Tibial nerve (tissue), 4 donors: ENCODE data around the gene TXNIP. TPM values are rescaled to one million over a fixed set of nuclear protein-coding genes. Genes with fewer than 3 reads are reported as not detected.
A peak's percentile ranks its signal among the peaks of the same experiment; 100 is the strongest.

Source experiments
- DNase-seq, 2 donors: peaks; one replicate each; pipeline ENCODE4 v3.0.0-alpha.2; 2019; ENCODE audit warnings: low spot score in 2 of 2
- H3K27ac ChIP-seq, 4 donors: fragments of 200-600 bp; sonication (generic) in 3 of 4; one replicate each; pipeline ENCODE4 v1.5.1; 2017 to 2019; ENCODE audit warnings: mild to moderate bottlenecking in 1 of 4
- H3K27me3 ChIP-seq, 2 donors: fragments of 200-600 bp; sonication (generic) in 1 of 2; one replicate each; pipeline versions ENCODE4 v1.5.1 to v1.6.0; 2017 to 2019
- H3K36me3 ChIP-seq, 3 donors: fragments of 200-600 bp; sonication (generic); one replicate each; pipeline ENCODE4 v1.5.1; 2018 to 2019
- H3K4me1 ChIP-seq, 4 donors: fragments of 200-600 bp; sonication (generic) in 3 of 4; one replicate each; pipeline ENCODE4 v1.5.1; 2017 to 2019
- H3K4me3 ChIP-seq, 4 donors: fragments of 200-600 bp; sonication (generic) in 3 of 4; one replicate each; pipeline ENCODE4 v1.5.1; 2017 to 2019; ENCODE audit warnings: mild to moderate bottlenecking in 1 of 4, moderate library complexity in 1 of 4
- H3K9me3 ChIP-seq, 4 donors: fragments of 200-600 bp; sonication (generic) in 3 of 4; one replicate each; pipeline ENCODE4 v1.5.1; 2017 to 2019
- EP300 ChIP-seq, 2 donors: sonication (generic); formaldehyde crosslinking; IDR thresholded peaks; one replicate each; pipeline ENCODE4 v1.6.1; 2017; ENCODE audit warnings: antibody characterized with exemption in 2 of 2, mild to moderate bottlenecking in 1 of 2
- POLR2A ChIP-seq, 2 donors: fragments of 450-650 bp; IDR thresholded peaks; one replicate each; pipeline ENCODE4 v1.6.1; 2017; ENCODE audit warnings: antibody characterized with exemption in 2 of 2, mild to moderate bottlenecking in 2 of 2, moderate library complexity in 2 of 2
- WGBS, 2 donors: methylation state at CpG; one replicate each; pipeline ENCODE4 v1.1.5; 2018; 5-methylcytosine and 5-hydroxymethylcytosine counted together
- total RNA-seq, 4 donors: library from RNA; depleted of rRNA; stranded (reverse); fragments of >200 nt; gene quantifications; one replicate each; pipeline ENCODE4 v1.1.0, GENCODE V29; 2016
- TF ChIP-seq, protein P1 (sequence below), 5 experiments: fragments of 200-600 bp in 3 of 5; fragments of 450-650 bp in 2 of 5; sonication (generic) in 3 of 5; IDR thresholded peaks; one replicate each; pipeline ENCODE4 v1.5.1; 2016 to 2019; ENCODE audit warnings: antibody characterized with exemption in 5 of 5, mild to moderate bottlenecking in 3 of 5, moderate library complexity in 2 of 5

The TXNIP gene
- total RNA-seq, 4 donors from 2014 or later = 1,863 to 2,525 (median 2,185) TPM

DNA sequence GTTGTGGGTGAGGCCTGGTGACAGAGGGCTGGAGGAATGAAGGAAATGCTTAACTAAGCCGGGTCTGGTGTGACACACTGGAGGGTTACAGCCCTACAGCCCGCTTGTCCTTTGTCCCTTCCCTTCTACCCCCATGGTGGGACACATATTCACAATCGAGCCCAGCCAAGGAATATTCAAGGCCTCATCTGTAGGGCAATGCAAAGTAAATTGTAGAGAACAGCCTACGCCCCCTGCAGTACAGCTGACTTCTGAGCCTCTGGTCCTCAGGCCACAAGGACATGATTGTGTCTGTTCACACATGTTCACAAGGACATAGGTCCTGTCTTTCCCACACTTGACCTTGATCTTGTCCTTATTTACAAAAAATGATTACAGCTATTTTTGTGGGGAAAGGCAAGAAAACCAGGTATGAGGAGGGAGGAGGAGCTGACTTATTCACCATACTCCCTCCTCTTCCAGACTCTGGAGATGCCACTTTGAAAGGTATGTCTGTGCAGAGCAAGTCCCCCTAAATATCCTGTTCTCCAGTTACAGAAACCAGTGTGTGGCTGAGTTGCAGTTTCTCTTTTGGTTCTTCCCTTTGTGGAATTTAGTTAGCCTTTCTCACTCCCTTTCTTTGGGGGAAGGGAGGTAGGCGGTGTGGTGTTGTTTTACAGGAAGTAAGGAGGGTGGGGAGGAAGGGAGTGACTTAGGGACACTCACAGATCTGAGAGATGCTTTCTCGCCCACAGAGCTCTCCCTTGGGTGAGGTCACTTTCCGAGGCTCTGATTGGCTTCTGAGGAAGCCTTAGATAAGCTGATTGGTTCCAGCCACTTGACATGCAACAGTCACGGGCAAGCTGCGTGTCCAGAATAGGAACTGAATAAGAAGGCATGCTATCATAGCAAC, 17.3 kb downstream of the TXNIP start:
- Histone ChIP-seq H3K27me3 (no peaks in the 10 kb centered on the region), H3K36me3 (peaks cover 0 to 9% (median 0%) of the 10 kb centered on the region in 3 donors), H3K4me3 (peak overlapping the region; percentile 17 to 42 (median 29)), H3K4me1 (peaks cover 0 to 70% (median 61%) of the 10 kb centered on the region in 4 donors), H3K27ac (peak overlapping the region; percentile 92 to 99 (median 94)), H3K9me3 (no peaks in the 10 kb centered on the region)
- TF ChIP-seq EP300 (IDR thresholded peaks at IDR 0.05) (peak; percentile 96 to 99), POLR2A (IDR thresholded peaks at IDR 0.05) (peak; percentile 70 to 93)
- TF ChIP-seq, protein P1, sequence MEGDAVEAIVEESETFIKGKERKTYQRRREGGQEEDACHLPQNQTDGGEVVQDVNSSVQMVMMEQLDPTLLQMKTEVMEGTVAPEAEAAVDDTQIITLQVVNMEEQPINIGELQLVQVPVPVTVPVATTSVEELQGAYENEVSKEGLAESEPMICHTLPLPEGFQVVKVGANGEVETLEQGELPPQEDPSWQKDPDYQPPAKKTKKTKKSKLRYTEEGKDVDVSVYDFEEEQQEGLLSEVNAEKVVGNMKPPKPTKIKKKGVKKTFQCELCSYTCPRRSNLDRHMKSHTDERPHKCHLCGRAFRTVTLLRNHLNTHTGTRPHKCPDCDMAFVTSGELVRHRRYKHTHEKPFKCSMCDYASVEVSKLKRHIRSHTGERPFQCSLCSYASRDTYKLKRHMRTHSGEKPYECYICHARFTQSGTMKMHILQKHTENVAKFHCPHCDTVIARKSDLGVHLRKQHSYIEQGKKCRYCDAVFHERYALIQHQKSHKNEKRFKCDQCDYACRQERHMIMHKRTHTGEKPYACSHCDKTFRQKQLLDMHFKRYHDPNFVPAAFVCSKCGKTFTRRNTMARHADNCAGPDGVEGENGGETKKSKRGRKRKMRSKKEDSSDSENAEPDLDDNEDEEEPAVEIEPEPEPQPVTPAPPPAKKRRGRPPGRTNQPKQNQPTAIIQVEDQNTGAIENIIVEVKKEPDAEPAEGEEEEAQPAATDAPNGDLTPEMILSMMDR (IDR thresholded peaks at IDR 0.05) = peak in 4 of 5 experiments; percentile 24 to 34 (median 26)
- peak; percentile 89 to 97 for DNase-seq
- 4 to 6% methylated on average over 9 of the region's 9 CpGs for WGBS, 2 donors

DNA sequence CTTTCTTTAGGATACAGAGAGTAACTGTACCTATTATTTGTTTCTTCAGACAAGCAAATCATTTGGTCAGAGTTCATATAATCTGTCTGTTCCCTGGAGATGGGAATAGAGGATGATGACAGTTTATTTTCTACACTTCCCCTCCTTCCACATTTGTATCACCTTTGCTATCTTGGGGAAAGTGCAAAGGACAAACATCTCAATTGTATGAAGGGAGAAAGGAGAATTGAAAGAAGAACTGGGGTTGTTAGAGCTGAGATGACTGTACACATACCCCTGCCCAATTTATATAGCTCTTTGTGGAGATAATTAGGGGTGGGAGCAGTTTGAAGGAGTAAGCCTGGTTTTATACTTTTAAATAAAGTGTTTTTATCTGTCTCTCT, 17.9 kb downstream of the TXNIP start:
- peaks cover 0 to 9% (median 0%) of the 10 kb centered on the region in 3 donors for H3K36me3 ChIP-seq
- H3K4me1 ChIP-seq = peaks cover 0 to 63% (median 55%) of the 10 kb centered on the region in 4 donors
- no peaks in the 10 kb centered on the region for H3K27me3 ChIP-seq
- no peak for DNase-seq
- peak overlapping the region; percentile 5 to 42 (median 26) for H3K4me3 ChIP-seq
- H3K9me3 ChIP-seq = no peaks in the 10 kb centered on the region
- peak overlapping the region; percentile 92 to 99 (median 94) for H3K27ac ChIP-seq
- TF ChIP-seq, protein P1 (IDR thresholded peaks at IDR 0.05) = no peak
- no peak for TF ChIP-seq EP300 (IDR thresholded peaks at IDR 0.05)
- no peak for TF ChIP-seq POLR2A (IDR thresholded peaks at IDR 0.05)

DNA sequence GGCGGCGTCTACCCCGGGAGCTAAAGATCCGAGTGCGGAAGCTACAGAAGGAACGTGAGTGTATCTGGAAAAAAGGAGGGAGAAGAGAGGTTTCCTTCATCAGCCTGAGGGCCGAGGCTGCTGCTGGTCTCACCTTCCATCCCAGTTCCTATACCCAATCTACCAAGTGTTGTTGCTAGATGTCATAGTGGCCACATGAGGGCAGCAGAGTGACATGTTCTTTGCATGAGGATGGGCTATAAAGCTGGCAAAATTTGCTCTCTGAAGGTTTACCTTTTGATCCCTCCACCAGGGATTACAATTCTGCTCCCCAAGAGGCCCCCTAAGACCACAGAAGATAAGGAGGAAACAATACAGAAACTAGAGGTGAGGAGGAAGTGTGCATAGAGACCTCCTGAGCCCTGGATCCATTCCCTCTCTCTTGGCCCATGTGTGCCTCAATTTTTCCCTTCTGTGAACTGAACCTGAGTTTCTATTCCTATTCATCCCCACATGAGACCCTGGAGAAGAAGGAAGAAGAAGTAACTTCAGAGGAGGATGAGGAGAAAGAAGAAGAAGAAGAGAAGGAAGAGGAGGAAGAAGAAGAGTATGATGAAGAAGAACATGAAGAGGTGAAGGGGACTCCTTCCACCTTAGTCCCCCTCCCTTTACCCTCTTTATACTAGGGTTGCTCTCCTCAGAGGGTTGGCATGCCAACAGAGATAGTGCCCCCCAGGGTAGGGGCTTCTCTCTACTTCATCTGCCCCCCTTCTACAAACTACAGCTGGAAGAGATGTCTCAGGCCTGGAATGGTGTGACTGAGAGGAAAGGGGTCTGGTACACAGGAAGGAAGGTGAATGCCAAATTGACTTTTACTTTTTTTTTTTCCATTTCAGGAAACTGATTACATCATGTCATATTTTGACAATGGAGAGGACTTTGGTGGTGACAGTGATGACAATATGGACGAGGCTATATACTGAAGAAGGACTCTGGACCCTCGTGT, 18.6 kb downstream of the TXNIP start:
- Histone ChIP-seq H3K9me3 (no peaks in the 10 kb centered on the region), H3K27me3 (no peaks in the 10 kb centered on the region), H3K27ac (peak overlapping the region; percentile 92 to 99 (median 94)), H3K36me3 (peaks cover 0 to 9% (median 0%) of the 10 kb centered on the region in 3 donors), H3K4me1 (peaks cover 0 to 56% (median 49%) of the 10 kb centered on the region in 4 donors), H3K4me3 (peak overlapping the region in 1 of 4 donors; percentile 39)
- peak; percentile 74 to 81 for DNase-seq
- TF ChIP-seq, protein P1 (IDR thresholded peaks at IDR 0.05) = peak; percentile 73 to 95 (median 79)
- TF ChIP-seq EP300 (IDR thresholded peaks at IDR 0.05) (peak in 1 of 2 donors; percentile 88), POLR2A (IDR thresholded peaks at IDR 0.05) (no peak)
- WGBS, 2 donors = 12 to 16% methylated on average over 9 of the region's 9 CpGs

DNA sequence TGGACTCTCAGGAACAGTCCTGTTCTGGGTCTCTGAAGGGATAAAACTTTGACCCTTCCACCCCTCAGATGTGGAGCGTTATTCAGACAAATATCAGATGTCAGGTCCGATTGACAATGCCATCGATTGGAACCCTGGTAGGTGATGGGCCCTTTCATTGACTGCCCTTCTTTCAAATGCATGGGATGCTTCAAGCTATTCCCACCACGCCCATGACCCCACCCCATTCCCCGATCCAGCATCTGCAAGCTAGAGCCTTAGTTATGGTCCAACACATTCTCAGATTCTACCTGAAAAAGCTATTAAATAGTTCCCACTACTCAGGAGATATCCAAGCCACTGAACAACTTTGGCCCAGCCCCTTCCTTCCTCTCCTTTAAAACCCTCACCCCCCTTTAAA, 19.4 kb downstream of the TXNIP start:
- Histone ChIP-seq H3K4me3 (no peak overlapping the region), H3K4me1 (peaks cover 0 to 49% (median 41%) of the 10 kb centered on the region in 4 donors)

More for the DNA sequence above, 19.4 kb downstream of the TXNIP start:
- no peak for DNase-seq
- H3K27ac ChIP-seq = peak overlapping the region; percentile 92 to 99 (median 94)
- no peaks in the 10 kb centered on the region for H3K9me3 ChIP-seq
- TF ChIP-seq EP300 (IDR thresholded peaks at IDR 0.05) (no peak), POLR2A (IDR thresholded peaks at IDR 0.05) (no peak)
- TF ChIP-seq, protein P1 (IDR thresholded peaks at IDR 0.05) = no peak
- no peaks in the 10 kb centered on the region for H3K27me3 ChIP-seq
- H3K36me3 ChIP-seq = peaks cover 0 to 9% (median 0%) of the 10 kb centered on the region in 3 donors
- WGBS, 2 donors = 70 to 75% methylated on average over 5 of the region's 5 CpGs
